CD4-positive, alpha-beta T cell treated with Interferon gamma for 1 hour (primary cell): ENCODE data around the gene ARMH1.

ENCODE experiments used
- DNase-seq: peaks from one replicate; pipeline ENCODE4 v3.0.0-alpha.2; 2020

Gene ARMH1

DNA sequence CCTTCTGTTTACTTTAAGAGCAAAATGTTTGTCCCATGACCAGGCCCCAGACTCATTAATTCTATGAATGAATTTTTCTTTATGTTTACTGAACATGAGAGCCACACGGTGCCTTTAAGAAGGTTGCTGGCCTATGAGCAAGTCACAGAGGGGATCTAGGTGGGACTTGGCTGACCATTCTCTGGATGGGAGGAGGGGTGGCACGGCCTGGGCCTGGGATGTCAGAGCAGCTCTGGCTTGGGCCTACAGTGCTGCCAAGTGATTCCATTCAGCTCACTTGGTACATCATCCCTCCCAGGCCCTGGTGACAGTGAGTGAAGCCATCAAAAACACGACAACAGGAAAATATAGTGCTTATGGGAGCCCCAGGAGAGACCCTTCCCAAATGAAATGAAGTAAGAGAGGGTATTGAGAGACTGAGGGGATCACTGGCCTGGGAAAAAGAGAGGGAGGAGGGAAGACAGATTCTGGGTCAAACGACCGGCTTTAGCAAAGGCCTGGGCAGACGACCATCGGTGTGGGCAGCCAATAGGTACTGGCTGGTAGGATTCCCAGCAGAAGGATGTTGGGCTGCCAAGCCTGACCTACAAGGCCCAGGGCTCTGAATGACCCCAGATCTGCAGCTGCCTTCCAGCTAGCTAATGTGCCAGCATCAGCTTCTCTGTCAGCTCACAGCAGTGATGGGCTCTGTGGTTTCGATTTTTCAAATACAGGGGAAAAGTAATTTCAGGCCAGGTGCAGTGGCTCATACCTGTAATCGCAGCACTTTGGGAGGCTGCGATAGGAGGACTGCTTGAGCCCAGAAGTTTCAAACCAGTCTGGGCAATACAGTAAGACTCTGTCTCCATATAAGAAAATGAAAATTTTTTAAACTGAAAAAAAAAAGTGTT, 3.5 kb upstream of the ARMH1 start:
- no peak for DNase-seq

DNA sequence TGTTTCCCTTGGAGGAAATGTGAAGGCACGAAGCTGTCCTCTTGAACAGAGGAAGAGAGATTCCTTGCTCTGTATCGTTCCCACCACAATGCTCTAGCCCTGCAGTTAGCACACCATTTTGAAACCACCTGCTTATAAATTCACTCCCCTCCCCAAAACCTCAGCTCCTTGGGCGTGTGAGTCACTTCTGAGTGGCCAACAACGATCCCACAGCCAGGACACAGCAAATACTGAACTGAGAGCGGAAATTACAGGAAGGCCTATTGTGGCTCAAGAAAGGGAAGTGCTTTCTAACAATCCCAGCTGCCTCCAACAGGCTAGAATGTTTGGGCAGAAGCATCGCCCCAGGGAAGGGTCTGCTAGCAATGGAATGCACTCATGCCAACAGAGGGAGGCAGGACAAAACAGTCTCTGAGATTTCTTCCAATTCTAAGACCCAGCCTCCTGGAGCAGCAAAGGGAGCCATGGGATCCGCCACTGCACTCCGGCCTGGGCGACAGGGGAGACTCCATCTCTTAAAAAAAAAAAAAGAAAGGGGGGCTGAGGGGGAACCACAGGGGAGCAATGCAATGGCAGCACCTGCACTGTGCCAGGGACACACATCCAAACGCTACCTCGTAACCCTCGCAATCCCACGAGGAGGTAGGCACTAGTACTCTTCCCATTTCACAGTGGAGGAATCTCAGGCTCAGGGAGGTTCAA, 2.1 kb upstream of the ARMH1 start:
- peak; percentile 61 for DNase-seq

DNA sequence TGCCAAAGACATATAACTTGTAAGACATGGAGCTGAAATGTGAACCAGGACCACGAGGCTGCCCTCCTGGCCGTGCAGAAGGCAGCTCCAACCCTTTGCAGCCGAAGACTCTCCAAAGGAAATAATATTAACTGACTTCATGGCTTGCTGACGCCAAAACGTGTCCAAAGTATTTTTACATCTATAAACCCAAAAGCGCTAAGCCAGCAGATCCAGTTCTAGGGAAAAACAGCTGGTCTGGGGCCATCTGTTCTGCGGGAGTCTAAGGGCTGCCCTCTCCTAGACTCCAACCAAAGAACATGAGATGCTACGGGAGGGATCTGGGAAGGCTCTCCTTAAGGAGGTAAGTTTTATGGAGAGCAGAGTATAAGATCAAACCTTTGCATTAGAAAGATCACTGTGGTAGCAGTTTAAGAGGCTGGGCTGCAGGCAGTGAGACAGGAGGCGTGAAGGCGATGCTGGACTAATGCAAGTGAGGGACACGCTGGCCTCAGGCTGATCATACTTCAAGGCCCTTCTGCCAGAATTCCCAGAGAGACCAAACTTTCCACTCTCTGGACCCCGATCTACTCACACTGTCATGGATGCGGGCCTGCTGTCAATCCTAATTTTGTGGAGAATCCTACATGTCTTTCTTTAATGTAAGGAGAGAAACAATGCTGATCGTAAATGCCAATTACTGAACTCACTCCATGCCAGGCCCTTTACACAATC, 1.4 kb upstream of the ARMH1 start:
- DNase-seq: no peak

DNA sequence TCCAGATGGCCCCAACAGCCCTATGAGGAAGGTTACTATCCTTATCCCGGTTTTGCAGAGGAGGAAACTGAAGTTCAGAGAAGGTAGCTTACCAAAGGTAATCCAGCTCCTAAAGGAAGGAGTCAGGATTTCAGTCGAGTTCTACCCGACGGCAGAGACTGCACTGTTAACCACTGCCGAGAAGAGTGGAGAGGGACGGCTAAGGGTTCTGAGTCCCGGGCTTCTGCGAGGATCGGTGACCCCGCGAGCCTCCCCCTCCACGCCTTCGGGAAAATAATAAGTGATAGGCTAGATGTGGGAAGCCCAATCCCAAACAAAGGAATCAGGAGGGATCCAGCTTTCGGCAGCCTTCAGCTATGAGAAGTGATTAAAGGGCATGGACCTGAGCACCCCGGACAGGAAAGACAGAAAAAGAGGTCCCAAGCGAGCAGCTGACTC, 820 bp upstream of the ARMH1 start:
- no peak for DNase-seq

DNA sequence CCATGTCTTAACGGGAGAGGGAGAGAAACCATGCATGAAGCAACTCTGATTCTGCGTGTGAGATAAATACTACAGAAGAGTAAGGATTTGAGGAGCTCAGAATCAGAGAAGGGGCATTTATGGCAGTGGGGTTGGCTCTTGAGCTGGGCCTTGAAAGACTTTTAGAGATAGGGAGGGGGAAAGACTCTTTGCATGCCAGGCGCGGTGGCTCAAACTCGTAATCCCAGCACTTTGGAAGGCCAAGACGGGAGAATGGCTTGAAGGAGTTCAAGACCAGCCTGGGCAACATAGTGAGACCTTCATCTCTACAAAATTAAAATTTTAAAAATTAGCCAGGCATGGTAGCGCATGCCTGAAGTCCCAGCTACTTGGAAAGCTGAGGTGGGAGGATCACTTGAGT, 672 bp downstream of the ARMH1 start:
- DNase-seq: no peak

DNA sequence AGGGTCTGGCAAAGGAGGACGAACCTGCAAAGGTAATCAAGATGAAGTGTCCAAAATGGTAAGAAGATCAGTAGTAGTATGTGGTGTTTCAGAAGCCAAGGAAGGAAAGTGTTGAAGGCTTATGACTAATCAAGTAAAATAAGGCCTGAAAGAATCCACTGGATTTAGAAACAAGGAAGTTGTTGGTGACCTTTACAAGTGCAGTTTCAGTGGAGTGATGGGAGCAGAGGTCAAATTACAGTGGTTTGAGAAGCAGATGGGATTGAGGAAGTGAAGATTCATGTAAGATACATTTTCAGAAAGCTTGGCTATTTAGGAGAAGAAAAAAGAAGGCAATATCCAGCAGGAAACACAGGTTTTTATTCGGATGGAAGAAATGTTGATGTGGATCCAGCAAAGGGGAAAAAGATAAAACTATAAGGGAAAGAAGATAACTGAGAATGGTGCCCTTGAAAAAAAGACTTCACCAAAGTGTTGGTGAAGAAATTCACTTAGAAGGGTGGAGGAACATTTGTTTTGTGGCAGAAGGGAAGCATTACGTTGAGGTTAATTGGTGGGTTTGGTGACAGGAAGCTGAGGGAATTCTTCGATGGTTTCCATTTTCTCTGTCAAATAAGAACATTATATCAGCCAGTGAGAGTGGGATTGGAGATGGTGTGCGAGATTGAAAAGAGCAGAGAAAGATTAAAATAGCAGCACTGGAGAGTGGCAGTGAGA, 2.1 kb downstream of the ARMH1 start:
- DNase-seq: peak; percentile 8

DNA sequence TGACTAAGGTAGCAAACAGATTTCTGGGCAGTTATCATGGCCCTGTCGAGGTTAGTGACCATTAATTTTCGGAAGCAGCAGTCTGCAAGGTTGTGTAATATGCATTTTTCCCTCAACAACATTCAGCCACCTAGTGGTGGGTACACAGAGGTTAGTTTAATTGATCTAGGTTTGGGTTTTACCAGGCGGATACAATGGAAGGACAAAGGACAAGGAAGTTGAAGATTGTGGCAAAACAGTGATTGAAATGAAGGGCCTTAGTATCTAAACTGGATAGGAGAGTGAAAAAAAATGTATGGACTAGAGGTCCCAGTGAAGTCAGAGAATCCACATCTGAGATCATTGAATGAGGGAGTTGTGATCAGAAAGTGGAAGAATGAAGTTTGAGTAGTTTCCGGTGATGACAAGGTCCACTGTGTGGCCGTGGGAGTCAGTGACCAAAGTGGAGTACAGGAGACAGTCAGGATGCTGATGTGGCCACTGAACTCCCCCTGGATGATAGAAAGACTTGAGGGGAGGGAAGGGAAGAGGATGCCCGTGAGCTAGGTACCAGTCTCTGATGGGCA, 2.8 kb downstream of the ARMH1 start:
- no peak for DNase-seq

DNA sequence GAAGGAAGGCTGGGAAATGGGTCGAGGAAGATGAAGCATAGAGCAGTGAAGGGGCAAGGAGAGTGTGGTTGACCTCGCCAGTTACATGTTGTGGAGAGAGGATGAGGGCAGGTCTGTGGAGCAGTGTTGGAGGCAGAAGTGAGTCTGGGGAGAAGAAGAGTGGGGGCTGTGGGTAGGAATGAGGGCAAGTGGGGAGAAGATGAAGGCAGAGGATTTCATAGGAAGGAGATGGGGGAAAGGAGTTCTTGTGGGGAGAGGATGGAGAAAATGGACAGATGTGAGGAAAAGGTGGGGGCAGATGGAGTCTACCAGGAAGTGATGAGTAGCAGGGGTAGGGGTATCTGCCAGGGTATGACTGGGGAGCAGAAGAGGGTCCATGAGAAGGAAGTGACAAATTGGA, 3.6 kb downstream of the ARMH1 start:
- no peak for DNase-seq

DNA sequence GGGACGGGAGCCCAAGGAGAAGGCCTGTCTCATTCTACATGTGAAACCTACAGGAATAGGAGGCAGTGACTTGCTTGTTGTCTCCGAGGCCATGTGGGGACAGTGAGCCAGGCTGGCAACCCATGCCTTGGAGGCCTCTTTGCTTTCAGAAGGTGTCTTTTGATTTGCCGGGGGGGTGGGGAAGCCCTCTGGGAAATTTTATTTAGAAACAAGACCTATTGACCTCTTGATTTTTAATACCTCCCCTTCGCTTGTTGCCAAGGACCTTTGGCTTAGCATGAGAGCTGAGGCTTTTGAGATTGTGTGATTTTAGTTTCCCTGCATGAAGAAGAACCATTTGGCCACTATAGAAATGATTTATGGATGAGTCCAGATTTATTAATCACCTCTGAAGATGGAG, 4.1 kb downstream of the ARMH1 start:
- no peak for DNase-seq

DNA sequence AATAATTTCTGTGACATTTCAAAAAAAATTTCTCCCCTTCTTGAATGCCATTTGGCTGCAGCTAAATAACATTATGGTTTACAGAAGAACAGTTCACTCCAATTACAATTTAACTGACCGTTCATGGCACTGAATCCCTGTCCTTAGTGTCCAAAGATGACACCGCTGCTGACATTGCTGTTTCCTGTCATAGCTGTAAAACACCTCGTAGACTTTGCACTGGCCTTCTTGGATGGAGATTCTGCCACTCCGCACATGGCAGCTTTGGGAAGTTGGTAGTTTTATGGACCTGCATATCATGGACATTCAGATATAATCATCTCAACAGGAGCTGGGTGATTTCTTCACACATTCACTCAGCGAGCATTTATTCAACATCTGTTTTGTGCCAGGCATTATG, 5.0 kb downstream of the ARMH1 start:
- DNase-seq: no peak

DNA sequence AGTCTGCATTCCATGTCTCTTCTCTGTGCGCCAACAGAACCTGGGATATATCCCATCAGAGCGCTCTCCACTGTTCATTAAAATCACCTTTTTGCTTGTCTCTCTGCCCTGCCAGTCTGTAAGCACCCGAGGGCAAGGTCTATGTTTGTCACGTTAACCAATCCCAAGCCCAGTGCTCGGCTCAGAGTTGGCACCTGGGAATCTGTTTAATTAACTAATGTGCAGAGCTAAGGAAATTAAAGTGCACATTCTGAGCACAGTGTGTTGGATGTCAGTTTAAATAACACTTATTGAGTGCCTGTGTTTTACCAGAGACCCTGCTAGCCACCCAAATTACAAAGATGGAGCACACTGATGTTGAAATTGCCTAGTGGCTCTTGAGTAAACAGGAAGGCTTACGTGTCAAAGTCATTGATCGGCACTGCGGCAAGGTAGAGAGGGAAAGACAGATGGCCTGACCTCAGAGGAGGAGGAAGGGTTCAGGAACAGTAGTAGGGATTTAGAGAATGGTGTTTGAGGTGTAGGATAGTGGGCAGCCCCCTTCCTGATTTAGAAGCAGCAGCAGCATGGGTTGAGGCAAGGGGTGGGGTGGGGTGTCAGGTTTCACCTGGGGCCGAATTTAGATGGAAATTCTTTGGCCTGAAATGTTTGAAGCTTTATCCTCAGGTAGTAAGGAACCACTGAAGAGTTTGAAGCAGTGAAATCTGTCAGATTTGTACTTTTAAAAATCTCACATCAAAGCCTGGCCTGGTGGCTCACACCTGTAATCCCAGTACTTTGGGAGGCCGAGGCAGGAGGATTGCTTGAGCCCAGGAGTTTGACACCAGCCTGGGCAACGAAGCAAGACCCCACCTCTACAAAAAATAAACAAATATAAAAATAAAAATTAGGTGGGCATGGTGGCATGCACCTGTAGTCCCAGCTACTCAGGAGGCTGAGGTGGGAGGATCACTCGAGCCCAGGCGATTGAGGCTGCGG, 7.7 kb downstream of the ARMH1 start:
- no peak for DNase-seq

DNA sequence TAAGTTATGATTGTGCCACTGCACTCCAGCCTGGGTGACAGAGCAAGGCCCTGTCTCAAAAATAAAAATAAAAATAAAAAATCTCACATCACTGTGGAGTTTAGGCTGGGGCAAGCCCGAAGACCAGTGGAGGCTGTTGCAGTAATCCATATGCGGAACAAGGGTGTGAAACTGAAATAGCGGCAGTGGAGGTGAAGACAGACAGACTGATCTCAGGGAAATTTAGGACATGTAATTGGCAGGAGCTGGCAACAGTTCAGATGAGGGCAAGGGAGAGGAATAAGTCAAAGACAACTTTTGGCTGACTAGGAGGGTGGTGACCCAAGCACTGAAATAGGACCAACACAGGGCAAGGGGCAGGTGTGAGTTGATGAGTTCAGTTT, 8.4 kb downstream of the ARMH1 start:
- no peak for DNase-seq

DNA sequence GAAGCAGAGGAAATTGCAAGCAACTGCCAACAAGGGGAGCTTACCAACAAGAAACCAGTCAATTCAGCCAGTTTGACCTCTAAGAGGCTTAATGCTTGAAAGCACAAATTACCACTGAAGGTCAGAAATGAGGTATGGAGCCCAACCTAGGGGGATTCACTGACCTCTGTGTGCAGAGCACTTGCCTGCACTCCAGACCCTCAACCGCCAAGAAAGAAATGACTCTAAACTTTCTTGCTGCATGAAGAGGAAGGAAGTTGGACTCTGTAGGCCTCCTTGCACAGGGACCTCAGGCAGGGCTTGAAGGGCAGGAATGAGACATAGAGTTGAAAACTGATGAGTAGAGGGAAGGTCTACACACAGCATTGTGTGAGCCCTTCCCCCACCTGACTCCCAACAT, 10.0 kb downstream of the ARMH1 start:
- DNase-seq: no peak

DNA sequence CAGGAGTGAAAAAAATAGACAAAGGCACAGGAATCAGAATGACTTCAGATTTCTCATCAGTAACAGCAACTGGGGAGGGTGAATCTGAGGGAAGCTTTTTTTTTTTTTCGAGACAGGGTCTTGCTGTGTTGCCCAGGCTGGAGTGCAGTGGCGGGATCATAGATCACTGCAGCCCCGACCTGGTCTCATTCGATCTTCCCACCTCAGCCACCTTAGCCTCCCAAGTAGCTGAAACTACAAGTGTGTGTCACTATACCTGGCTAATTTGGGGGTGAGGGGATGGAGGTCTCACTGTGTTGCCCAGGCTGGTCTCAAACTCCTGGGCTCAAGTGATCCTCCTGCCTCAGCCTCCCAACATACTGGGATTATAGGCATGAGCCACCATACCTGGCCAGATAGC, 10.7 kb downstream of the ARMH1 start:
- no peak for DNase-seq

DNA sequence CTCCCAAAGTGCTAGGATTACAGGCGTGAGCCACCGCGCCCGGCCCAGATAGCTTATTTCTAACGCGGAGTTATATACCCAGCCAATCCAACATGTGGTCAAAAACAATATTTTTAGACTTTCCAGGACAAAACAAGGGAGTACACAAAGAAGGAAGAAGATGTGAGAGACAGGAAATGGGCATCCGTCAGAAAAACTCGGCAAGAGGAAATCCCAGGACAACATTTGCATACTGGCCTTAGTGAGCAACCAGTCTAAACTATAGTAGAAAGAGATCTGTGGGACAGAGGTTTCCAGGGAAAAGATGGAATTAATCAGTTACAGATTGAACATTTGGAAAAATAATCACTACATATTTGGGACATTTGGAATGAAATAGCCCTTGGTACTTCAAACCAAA, 11.4 kb downstream of the ARMH1 start:
- DNase-seq: no peak

DNA sequence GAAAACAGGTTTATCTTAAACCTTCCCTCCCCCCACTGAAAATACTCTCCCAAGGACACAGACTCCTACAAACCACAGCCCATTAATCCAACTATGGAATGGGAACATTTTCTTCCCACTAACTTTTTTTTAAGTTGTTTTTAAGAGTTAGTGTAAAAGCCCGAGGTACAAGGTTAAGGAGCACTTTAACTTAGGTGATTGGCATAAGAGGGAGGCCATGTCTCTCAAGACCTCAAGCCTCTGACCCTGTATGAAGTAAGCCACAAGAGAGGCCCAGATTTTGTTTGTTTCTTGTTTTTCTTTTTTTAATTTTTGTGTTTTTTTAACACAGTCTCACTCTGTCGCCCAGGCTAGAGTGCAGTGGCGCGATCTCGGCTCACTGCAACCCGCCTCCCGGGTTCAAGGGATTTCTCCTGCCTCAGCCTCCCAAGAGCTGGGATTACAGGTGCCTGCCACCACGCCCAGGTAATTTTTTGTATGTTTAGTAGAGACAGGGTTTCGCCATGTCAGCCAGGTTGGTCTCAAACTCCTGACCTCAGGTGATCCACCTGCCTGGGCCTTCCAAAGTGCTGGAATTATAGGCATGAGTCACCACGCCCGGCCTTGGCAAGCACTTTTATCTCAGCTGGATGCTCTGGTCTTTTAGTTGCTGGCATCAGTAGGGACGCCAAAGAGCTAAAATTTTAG, 14.4 kb downstream of the ARMH1 start:
- DNase-seq: no peak

DNA sequence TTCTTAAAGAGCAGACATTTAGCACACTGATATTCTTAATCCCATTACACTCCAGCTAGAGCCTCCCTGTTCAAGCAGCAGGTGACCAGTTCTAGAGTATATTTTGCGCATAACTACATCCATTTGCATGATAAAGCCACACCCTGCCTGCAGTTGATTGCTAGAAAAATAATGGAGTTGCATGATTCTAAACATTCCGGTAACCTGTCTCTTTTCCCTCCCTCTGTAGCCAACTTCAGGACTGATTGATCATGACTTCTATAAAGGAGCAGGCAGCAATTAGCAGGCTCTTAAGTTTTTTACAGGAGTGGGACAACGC, 14.9 kb downstream of the ARMH1 start:
- DNase-seq: no peak

DNA sequence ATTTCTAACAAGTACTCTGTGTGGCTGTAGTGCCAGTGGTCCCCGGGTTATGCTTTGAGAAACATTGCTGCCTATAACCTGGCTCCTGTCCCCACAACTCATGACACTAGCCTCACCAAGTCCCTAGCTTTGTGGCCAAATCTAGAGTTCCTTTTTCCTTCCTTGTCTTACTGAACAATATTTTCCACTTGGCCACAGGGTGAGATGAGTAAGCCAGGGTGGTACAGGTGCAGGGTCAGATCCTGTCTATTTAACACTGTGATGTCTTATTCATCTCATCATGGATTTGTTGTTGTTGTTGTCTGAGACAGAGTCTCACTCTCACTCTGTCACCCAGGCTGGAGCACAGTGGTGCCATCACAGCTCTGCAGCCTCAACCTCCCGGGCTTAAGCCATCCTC, 18.6 kb downstream of the ARMH1 start:
- no peak for DNase-seq

DNA sequence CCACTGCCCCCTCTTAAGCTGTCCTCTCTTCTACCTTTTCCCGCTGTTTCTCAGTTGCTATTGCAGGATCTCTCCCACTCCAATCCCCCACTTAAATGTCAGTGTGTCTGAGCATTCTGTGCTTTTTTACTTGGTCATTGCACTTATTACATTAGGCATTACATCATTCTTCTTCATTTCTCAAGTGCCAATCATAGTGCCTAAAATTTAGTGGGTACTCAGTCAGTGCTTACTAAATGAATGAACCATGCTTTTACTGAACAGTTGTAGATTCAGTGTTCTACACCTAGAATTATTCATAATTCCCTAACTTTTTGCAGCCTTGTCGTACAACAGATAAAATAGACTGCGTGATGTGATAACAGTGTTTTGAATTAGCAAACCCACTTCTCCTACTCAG, 19.4 kb downstream of the ARMH1 start:
- DNase-seq: no peak

DNA sequence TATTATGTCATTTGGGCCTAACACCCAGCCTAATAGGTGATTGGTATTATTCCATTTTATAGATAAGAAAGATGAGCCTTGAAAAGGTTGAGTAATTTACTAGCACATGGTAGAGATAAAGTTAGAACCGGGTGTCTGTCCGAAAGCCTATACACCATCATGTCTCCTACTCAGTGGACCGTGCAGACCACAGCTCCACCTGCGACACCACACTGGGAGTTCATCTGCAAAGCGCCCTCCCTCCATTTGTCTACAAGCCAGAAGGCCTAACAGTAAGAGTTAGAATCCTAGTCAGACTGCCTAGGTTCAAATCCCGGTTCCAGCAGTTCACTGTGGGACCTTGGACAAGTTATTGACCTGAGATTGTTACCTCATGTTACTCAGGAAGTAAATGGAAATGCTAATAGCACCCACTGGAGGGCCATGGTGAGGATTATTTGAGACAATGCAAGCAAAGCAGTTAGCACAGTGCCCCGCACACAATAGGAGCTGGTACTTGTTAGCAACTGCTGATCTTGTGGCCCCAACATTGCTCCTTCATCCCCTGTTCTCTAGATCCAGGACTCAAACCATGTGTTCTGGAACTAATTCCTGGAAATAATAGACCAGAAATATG, 20.5 kb downstream of the ARMH1 start:
- peak; percentile 11 for DNase-seq

DNA sequence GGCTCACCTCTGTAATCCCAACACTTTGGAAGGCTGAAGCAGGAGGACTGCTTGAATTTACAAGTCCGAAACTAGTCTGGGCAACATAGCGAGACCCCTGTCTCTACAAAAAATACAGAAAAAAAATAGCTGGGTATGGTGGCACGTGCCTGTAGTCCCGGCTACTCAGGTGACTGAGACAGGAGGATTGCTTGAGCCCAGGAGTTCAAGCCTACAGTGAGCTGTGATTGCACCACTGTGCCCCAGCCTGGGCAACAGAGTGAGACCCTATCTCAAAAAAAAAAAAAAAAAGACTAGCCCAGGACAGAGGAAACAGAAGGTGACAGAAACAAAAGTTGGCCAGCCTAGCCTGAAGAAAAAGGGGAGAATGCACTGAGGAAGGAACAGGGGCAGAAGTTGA, 21.2 kb downstream of the ARMH1 start:
- no peak for DNase-seq
